Astrocyte of the cerebellum (primary cell): ENCODE data around the gene GNG5.
"Not testable (repeated sequence)": the region's sequence is repeated elsewhere in the genome, so short reads cannot be mapped to it uniquely, and the experiment has no call there.

Experiments used
- DNase-seq: peaks from one replicate; pipeline ENCODE4 v3.0.0-alpha.2; 2011; ENCODE audit warnings: low read depth
- H3K4me3 ChIP-seq: 2 replicates; pipeline ENCODE4 v1.5.1; 2011; ENCODE audit warnings: mild to moderate bottlenecking, low read depth, low read length, moderate library complexity
- in situ Hi-C: cut with HindIII; loops from 2 replicates; pipeline ENCODE4 v1.10.0; 2017; ENCODE audit warnings: low sequenced_read_pairs
- TF ChIP-seq, protein P1 (sequence below): IDR thresholded peaks from 2 replicates; pipeline ENCODE4 v1.5.1; 2012; ENCODE audit warnings: low read length, low read depth, moderate library complexity, mild to moderate bottlenecking; ENCODE audit errors: missing control alignments

GNG5 gene

DNA sequence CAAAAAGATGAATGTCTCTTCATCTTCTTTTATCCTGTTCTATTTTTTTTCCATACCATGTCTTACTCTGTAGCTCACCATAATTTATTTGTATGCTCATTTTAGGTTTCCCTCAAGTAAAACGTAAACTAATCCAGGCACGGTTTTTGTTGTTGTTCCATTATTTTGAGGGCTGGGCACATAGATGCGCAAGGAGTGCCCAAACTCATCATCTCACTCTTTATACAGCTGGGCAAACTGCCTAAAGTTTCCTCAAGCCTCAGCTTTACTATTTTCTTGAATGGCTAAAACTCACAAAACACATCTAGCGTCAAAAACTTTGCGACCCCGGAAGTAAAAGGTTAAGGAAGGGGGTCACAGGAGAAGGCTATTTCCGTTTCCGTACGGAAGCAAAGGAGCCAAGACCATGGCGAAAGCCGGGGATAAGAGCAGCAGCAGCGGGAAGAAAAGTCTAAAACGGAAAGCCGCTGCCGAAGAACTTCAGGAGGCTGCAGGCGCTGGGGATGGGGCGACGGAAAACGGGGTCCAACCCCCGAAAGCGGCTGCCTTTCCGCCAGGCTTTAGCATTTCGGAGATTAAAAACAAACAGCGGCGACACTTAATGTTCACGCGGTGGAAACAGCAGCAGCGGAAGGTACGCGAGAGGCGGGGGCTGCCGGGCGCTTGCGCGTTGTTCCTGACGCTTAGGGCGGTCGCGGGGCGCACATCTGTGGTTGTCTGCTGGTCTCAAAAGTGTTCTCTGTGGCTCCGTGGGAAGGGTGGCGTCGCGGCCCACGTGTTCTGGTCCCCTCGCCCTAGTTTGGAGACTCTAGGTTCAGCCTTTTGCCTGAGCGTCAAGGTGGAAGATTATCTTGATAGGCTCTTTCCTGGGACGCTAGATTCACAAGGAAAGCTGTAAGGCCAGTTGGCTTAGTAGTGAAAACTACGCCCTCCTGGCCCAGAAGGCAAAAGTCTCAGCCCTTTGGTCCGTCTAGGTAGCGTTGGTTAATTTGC is 27.2 kb downstream of the GNG5 start, which contains the start of gene RPF1:
Gene RPF1, plus strand, starts transcription at position 391 of the 993 bp plus-strand sequence. Its CDS starts 16 bp downstream, at position 407.
- TF ChIP-seq, protein P1, sequence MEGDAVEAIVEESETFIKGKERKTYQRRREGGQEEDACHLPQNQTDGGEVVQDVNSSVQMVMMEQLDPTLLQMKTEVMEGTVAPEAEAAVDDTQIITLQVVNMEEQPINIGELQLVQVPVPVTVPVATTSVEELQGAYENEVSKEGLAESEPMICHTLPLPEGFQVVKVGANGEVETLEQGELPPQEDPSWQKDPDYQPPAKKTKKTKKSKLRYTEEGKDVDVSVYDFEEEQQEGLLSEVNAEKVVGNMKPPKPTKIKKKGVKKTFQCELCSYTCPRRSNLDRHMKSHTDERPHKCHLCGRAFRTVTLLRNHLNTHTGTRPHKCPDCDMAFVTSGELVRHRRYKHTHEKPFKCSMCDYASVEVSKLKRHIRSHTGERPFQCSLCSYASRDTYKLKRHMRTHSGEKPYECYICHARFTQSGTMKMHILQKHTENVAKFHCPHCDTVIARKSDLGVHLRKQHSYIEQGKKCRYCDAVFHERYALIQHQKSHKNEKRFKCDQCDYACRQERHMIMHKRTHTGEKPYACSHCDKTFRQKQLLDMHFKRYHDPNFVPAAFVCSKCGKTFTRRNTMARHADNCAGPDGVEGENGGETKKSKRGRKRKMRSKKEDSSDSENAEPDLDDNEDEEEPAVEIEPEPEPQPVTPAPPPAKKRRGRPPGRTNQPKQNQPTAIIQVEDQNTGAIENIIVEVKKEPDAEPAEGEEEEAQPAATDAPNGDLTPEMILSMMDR = no peak
- in situ Hi-C loops = no loop called here
- DNase-seq = peak; percentile 57
- peak within 1 kb of the TSS; percentile 58 for H3K4me3 ChIP-seq

- DNase-seq = no peak
- no peak overlapping the region for H3K4me3 ChIP-seq
- in situ Hi-C loops = no loop called here
- TF ChIP-seq, protein P1 = no peak
Measured at GRCh38 chr1:84476225-84476624, 30.2 kb downstream of the GNG5 start.

- TF ChIP-seq, protein P1 = no peak
- in situ Hi-C loops = no loop called here
- H3K4me3 ChIP-seq = no peak overlapping the region
- no peak for DNase-seq
Measured at GRCh38 chr1:84467298-84467697, 39.1 kb downstream of the GNG5 start.

GRCh38 chr1:84462118-84462517 is 44.3 kb downstream of the GNG5 start:
- DNase-seq = no peak
- in situ Hi-C loops = no loop called here
- no peak overlapping the region for H3K4me3 ChIP-seq
- TF ChIP-seq, protein P1 = no peak

DNA sequence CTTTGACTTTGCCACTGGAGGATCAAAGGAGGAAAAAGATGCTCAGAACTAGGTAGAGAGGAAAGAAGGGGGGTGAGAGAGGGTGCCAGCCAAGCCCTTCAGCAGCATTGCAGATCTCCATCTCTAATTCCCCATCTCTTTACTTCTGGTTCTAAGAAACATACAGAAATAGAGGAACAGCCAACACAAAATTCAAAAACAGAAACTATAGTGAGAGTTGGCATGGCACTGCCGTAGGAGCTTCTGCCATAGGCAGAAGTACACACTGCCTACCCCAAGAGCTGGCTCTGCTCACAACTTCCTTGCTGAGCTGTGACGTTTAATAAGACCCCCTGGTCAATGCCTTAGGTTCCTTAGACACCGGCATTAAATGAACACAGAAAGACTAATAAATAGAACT is 53.9 kb downstream of the GNG5 start:
- H3K4me3 ChIP-seq = no peak overlapping the region
- no peak for DNase-seq
- TF ChIP-seq, protein P1 = no peak
- in situ Hi-C loops = no loop called here

DNA sequence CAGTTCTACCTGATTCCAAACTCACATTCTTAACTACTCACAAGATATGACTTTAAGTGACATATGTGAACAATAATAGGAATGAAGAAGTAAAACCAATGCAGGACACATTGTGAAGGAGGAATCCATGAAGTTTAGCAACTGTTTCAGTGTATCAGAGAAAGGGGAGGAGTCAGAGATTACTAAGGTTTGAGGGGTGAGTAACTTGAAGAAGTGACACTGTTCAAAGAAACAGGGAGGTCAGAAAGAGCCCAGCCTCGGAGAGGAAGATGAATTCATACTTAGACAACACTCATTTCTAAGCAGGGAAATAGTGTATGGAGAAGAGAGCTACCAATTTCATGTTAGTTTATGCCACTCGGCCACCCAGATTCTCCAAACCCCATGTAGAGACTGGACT is 55.5 kb downstream of the GNG5 start:
- in situ Hi-C loops = no loop called here
- TF ChIP-seq, protein P1 = no peak
- no peak overlapping the region for H3K4me3 ChIP-seq
- DNase-seq = no peak

- H3K4me3 ChIP-seq, in situ Hi-C loops, DNase-seq: not testable (repeated sequence)
Measured at GRCh38 chr1:84448704-84449103, 57.7 kb downstream of the GNG5 start.
